DMS 273 treated with DMSO at 0.1 percent for 48 hours (cell line): ENCODE data around the gene TIAM2.
"Not testable (repeated sequence)": the region's sequence is repeated elsewhere in the genome, so short reads cannot be mapped to it uniquely, and the experiment has no call there.

Experiments used
- DNase-seq: peaks from one replicate; lab custom pipeline; 2025; lab: John Stamatoyannopoulos, UW

The TIAM2 gene

GRCh38 chr6:155100591-155100990 lies 105.5 kb downstream of the TIAM2 start:
- DNase-seq = no peak

GRCh38 chr6:155103083-155103645 lies 108.0 kb downstream of the TIAM2 start:
- not testable (repeated sequence) for DNase-seq

GRCh38 chr6:155103816-155104366 lies 108.8 kb downstream of the TIAM2 start:
- no peak for DNase-seq

DNA sequence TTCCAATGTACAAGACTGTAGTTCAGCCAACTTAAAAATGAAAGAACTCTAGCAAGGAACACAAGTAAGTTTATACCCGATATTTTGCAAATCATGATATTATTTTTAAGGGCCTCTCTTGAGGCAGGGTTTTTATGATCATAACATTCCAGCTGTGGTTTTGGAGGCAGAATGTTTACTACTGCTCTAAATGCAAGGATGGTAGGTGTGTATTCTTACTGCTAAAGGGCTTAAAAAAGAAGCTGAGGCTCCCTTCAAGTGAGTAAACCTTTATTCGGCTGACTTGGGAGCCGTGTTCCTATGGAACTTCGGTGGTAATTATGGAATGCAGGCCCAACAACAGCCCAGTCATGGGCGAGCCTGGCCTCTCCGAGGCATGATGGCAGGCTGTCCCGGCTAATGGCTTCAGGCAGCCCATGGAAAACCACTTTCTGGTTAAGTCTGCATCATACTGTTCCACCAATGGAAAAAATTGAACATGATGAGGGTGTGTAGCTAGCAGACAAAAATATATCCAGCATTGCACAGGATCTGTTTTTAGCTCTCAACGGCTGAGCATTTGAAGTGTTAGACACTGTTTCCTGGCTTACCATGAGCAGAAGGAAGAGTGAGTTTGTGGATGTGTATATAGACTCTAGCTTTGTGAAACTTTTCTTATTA lies 111.5 kb downstream of the TIAM2 start:
- no peak for DNase-seq

DNA sequence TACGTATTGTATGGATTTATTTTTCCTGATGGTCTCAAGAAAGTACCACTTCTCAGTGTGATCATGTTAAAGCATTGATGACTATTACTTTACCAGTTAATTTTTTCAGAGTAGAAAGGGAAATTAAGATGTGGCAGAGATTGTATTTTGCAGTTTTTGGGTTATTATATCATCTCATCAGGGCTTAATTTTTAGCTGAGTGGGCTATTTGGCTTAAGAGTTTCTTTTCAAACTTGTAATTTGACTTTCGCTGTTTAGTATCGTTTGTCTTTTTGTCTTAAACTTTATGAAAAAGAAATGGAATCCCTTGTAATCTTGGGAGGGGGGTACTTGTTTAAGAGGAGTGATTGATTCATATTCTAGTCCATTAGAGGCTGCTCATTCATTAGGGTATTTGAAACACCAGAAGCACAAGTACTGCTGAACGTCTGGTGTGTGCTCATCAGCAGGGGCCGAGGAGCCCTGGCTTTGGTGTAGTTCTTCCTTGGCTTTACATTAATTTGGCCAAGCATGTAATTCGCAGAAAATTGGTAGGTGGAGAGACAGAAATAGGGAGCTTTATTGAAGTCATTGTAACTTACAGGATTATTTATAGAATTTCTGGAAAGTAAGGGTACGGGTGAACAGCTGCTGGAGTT lies 112.4 kb downstream of the TIAM2 start:
- no peak for DNase-seq

GRCh38 chr6:155108070-155108820 lies 113.1 kb downstream of the TIAM2 start:
- no peak for DNase-seq

GRCh38 chr6:155110721-155111120 lies 115.6 kb downstream of the TIAM2 start:
- no peak for DNase-seq

- no peak for DNase-seq
Measured at GRCh38 chr6:155112757-155113156, 117.6 kb downstream of the TIAM2 start.

GRCh38 chr6:155115893-155116570 lies 120.9 kb downstream of the TIAM2 start:
- no peak for DNase-seq

DNA sequence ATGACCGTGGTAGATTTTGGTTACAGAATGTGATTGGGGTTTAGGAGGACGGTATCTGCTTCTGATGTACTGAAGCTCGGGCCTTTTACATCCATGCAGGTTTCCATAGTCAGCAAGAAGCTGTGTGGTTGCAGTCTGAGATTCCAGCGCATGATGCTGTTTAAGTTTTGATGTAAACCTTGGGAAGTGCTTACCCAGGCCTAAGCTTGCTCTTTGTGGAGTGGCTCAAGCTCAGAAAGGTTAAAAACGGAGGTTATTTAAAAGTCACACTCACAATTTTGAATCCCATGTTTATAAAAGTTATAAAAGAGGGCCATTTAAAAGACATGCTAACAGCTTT lies 121.4 kb downstream of the TIAM2 start:
- DNase-seq = no peak

DNA sequence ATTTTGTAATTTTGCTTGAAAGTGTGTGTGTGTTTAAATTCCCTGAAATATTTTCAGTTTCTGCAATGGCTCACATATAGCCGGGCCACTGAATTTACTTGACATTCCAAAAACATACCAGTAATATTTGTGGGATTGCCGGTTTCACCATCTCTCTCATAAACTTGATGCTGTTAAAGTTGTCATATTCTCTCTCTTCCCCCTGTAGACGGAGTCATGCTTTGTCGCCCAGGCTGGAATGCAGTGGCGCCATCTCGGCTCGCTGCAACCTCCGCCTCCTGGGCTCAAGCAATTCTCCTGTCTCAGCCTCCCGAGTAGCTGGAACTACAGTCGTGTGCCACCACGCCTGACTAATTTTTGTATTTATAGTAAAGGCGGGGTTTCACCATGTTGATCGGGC lies 122.1 kb downstream of the TIAM2 start:
- DNase-seq = no peak

DNA sequence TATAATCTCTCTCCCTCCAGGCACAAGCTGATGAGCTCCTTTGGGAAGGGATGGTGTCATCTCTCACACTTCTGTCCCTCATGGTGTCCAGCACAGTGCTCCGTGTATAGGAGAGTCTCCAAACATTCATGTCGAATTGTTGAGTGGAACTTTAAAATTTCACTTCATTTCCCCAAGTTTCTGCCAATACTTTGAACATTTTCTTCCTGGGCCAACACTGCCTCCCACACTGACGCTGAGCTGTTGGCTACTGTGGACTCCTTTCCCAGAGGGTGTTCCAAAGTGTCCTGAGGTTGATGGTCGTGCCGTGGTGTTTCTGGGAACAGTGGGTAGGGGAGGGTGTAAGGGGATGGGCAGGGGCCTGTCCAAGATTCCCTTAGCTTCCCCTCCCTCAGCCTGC lies 122.7 kb downstream of the TIAM2 start:
- DNase-seq = no peak

DNA sequence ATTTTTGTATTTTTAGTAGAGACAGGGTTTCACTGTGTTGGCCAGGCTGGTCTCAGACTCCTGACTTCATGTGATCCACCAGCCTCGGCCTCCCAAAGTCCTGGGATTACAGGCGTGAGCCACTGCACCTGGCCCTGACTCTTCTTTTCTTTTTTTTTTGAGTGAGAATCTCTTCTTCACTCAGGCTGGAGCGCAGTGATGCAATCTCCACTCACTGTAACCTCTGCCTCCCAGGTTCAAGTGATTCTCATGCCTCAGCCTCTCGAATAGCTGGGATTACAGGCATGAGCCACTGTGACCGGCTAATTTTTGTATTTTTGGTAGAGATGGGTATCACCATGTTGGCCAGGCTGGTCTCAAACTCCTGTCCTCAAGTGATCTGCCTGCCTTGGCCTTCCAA lies 124.1 kb downstream of the TIAM2 start:
- DNase-seq = not testable (repeated sequence)

GRCh38 chr6:155120034-155120433 lies 124.9 kb downstream of the TIAM2 start:
- no peak for DNase-seq

GRCh38 chr6:155121294-155121693 lies 126.2 kb downstream of the TIAM2 start:
- DNase-seq = no peak

GRCh38 chr6:155121699-155122098 lies 126.6 kb downstream of the TIAM2 start:
- DNase-seq = peak; percentile 80

GRCh38 chr6:155122199-155122950 lies 127.3 kb downstream of the TIAM2 start:
- DNase-seq = no peak

DNA sequence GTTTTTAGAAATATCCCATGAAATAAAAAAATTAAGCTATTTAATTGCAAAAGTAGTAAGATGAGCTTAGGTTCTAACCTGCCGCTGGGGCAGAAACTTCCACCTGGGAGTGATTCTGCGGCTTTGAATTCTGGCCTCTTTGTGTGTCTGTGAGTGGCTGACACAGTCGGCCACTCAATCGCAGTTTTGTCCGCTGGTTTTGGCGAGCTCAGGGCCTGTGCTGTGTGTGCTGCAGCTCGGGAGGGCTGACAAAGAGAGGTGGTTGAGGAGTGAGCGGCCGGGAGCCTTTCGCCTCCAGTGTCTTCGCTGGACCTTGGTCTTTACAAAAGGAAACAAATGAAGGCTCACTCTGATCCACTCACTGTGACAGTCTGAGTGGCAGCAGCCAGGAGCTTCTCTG lies 128.4 kb downstream of the TIAM2 start:
- no peak for DNase-seq

GRCh38 chr6:155125906-155126305 lies 130.8 kb downstream of the TIAM2 start:
- no peak for DNase-seq

- DNase-seq = no peak
Measured at GRCh38 chr6:155126727-155127439, 131.8 kb downstream of the TIAM2 start.

DNA sequence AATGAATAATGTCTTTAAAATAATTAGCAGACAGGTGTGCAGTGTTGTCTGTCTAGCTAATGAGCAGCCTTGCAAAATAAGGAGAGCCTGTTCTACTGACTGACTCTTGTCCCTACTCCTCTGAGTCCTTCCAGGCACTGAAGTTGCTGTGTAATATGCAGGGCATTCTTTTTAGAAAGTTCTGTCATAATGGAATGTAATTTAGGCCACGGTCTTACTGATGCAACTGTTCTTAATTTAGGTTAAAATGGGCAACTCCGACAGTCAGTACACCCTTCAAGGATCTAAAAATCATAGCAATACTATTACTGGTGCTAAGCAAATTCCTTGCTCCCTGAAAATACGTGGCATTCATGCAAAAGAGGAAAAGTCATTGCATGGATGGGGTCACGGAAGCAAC lies 133.9 kb downstream of the TIAM2 start:
- no peak for DNase-seq
